Measurements from ENCODE around the gene NPHP1.

Gene NPHP1

GRCh38 chr2:110101901-110102803 is 102.7 kb downstream of the NPHP1 start:
- TF ChIP-seq CTCF (IDR thresholded peaks at IDR 0.05): no peak

- TF ChIP-seq CTCF (IDR thresholded peaks at IDR 0.05): no peak
Measured at GRCh38 chr2:110101280-110101844, 103.5 kb downstream of the NPHP1 start.

DNA sequence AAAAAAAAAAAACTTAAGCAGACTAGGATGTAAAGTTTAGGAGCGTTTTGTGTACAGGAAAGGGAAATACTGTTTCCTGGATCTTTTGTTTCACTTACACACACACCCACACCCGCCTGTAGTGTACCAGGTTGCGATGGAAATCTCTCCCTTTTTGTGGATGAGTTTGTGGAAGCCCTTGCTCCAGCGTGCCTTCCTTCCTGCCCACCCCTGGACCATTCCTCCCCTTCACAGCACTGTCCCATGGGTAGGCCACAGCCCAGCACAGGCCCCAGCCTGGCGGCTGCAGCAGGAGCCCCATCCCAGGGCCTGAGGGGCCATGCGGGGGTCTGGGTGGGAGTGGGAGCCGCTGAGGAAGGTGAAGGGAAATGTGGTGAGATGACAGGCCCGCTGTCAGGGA is 104.3 kb downstream of the NPHP1 start:
- no peak for TF ChIP-seq CTCF (IDR thresholded peaks at IDR 0.05)

DNA sequence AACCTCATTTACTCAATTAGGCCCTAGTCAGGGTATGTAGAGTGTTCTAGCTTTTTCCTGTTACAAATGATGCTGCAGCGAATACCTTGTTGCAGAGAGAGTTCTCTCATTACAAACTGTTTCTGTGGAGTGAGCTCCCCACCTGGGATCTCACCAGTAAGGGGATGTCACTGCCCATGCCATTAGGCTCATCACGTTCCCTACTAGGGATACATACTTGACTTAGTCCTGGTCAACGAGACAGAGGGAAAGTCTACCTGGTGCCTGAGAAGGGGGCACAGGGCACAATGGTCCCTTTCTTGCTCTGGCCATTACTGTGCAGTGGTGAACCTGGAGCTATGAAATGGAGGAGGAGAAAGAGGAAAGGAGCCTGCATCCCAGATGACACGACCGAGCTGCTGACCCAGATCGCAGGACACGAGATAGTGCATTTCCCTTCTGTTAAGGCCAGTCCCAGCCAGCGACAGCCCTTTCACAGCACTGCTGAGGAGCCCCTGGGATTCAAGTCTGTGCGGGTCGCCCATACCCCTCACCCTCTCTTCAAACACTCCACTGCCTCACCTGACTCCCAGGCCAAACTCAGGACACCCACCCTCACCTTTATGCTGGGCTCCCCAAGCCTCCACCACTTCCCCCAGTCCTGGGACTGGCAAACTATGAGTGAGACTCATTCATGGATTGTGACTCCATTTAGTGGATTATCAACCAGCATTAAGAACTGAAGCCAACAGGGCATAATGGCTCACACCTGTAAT is 105.2 kb downstream of the NPHP1 start:
- TF ChIP-seq CTCF (IDR thresholded peaks at IDR 0.05): no peak

DNA sequence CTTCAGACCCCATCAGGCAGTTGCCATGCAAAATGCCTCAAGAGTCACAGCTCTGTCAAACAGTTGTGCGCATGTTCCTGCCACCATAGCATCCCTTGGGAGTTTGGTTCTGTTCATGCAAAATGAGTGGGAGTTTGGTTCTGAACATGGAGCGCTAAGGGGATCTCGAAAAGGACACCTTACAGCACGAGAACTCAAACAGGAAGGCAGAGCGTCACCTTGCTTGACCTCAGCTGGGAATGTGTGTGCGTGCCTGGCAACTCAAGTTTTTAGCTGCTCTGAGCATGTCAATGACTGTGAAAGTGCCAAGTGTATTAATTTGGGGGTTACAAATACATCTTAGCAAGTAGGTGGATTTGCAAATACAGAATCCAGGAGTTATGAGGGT is 105.8 kb downstream of the NPHP1 start:
- TF ChIP-seq CTCF (IDR thresholded peaks at IDR 0.05): no peak

DNA sequence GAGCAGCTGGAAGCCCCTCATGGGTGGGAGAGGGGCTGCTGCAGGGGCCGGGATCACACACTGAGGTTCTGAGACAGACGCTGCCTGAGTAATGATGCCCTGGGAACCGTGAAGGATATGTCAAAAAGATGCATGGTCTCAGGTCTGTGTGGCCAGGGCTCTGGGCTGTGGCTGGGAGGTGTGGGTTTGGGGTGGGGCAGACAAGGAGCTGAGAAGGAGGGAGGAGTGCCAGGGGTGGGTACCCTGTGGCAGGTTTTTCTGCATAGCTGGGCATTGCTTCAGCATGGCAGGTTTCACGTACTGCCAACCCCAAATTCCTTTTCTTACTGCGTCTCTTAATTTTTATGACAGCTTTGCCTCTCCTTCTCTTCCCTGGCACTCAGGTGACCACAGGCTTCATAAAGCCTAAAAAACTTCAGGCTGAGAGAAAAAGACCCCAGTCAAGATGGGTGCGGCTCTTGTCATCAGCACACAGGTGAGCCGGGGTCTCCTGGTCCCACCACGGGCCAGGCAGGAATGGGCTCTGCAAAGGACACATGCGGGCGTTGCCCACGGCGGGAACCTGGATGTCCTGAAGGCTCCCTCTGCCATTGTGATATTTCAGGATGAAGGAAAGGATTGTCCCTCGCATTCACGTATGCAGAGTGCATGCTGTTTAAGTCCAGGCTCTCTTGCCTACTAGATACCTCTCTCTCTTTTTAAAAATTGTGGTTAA is 107.2 kb downstream of the NPHP1 start:
- TF ChIP-seq CTCF (IDR thresholded peaks at IDR 0.05): no peak

- TF ChIP-seq CTCF (IDR thresholded peaks at IDR 0.05): no peak
Measured at GRCh38 chr2:110095994-110096633, 108.7 kb downstream of the NPHP1 start.
